Neutrophil (primary cell): ENCODE results near the gene IL32.

Experiments used
- H3K27ac ChIP-seq: fragments of 200-600 bp; sonication (generic); 2 replicates; pipeline ENCODE4 v1.5.1; 2016; ENCODE audit warnings: mild to moderate bottlenecking, moderate library complexity
- H3K27me3 ChIP-seq: fragments of 200-600 bp; sonication (generic); 2 replicates; pipeline ENCODE4 v1.6.0; 2016; ENCODE audit warnings: mild to moderate bottlenecking
- H3K36me3 ChIP-seq: fragments of 200-600 bp; sonication (generic); 2 replicates; pipeline ENCODE4 v1.5.1; 2017
- H3K4me1 ChIP-seq, 2 experiments: fragments of 200-600 bp in 1 of 2; sonication (generic) in 1 of 2; 1 replicate in 1 of 2; 2 replicates in 1 of 2; pipeline versions ENCODE4 v1.5.1 to v1.6.1; 2013 to 2016; ENCODE audit warnings: low read depth in 1 of 2, low read length in 1 of 2, mild to moderate bottlenecking in 1 of 2, moderate library complexity in 1 of 2; ENCODE audit not compliant: control insufficient read depth in 1 of 2, insufficient read depth in 1 of 2
- H3K4me3 ChIP-seq, 2 experiments: fragments of 200-600 bp in 1 of 2; sonication (generic) in 1 of 2; 1 replicate in 1 of 2; 2 replicates in 1 of 2; pipeline ENCODE4 v1.5.1; 2013 to 2016; ENCODE audit warnings: low read depth in 1 of 2, low read length in 1 of 2, mild to moderate bottlenecking in 1 of 2, moderate library complexity in 1 of 2
- H3K9me3 ChIP-seq: fragments of 200-600 bp; sonication (generic); 2 replicates; pipeline ENCODE4 v1.5.1; 2016
- TF ChIP-seq, protein P1 (sequence below): fragments of 200-600 bp; sonication (generic); IDR thresholded peaks from 2 replicates; pipeline ENCODE4 v1.5.1; 2016; ENCODE audit warnings: antibody characterized with exemption

The IL32 gene

DNA sequence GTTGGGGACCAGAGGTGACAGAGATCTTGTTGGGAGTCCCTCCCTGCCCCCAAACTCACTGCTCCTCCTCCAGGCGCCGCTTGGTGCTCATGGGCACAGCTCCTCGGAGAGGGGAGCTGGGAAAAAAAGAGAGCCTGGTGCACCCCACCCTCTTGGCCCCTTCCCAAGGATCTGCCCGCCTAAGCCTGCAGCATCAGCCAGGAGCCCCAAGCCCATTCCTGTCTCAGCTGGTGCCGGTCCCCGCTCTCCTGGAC is 42.1 kb upstream of the IL32 start:
- peak overlapping the region; percentile 90 for H3K27ac ChIP-seq
- TF ChIP-seq, protein P1, sequence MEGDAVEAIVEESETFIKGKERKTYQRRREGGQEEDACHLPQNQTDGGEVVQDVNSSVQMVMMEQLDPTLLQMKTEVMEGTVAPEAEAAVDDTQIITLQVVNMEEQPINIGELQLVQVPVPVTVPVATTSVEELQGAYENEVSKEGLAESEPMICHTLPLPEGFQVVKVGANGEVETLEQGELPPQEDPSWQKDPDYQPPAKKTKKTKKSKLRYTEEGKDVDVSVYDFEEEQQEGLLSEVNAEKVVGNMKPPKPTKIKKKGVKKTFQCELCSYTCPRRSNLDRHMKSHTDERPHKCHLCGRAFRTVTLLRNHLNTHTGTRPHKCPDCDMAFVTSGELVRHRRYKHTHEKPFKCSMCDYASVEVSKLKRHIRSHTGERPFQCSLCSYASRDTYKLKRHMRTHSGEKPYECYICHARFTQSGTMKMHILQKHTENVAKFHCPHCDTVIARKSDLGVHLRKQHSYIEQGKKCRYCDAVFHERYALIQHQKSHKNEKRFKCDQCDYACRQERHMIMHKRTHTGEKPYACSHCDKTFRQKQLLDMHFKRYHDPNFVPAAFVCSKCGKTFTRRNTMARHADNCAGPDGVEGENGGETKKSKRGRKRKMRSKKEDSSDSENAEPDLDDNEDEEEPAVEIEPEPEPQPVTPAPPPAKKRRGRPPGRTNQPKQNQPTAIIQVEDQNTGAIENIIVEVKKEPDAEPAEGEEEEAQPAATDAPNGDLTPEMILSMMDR = no peak
- peaks cover 14% of the 10 kb centered on the region for H3K36me3 ChIP-seq
- H3K9me3 ChIP-seq = no peaks in the 10 kb centered on the region
- peaks cover 54 to 70% of the 10 kb centered on the region in 2 experiments for H3K4me1 ChIP-seq
- H3K4me3 ChIP-seq = peak overlapping the region; percentile 74 to 95
- peaks cover 13% of the 10 kb centered on the region for H3K27me3 ChIP-seq

DNA sequence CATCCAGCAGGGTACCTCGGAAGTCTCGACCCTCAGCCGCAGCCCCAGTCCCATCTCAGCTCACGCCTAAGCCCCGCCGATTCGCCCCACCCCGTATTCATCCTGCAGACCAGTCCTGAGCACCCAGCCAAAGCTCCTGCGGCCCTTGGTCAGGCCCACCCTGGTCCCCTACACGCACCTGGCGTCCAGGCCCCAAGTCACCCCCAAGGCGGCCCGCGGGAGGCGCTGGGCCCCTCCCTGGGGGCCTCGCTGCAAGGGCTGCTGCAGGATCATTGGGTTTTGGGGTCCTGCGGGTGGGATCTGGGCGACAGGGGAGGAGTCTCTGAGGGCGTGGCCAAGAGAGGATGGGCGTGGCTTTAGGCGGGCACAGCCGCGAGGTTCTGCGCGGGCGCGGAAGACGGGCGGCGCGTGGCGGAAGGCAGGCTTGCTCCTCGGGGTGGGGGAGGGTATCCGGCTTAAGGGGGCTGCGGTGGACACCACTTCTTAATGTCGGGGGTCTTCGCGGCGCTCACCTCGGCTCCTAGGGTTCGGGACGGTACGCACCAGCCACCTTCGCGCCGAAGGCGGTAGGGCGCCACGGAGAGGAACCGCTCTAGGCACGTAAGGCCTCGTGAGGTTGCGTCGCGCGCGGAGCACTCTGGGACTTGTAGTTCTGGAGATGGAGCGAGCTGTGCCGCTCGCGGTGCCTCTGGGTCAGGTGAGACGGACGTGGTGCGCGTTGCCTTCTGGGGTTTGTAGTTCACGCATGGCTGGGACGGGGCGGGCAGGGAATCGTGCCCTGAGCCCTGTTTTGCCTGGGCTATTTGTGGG is 41.6 kb upstream of the IL32 start, which contains the start of the genes HCFC1R1 and THOC6:
HCFC1R1 (minus strand) TSS at position 274 of the 810 bp plus-strand sequence; CDS start at position 273, 1 bp downstream.
THOC6 (plus strand) TSS at position 367 of the 810 bp plus-strand sequence; CDS start at position 659, 292 bp downstream.
- H3K27me3 ChIP-seq = peaks cover 13% of the 10 kb centered on the region
- peak within 1 kb of the TSS; percentile 90 for H3K27ac ChIP-seq
- H3K36me3 ChIP-seq = peaks cover 14% of the 10 kb centered on the region
- TF ChIP-seq, protein P1 = peak; percentile 49
- peak within 1 kb of the TSS; percentile 74 to 95 for H3K4me3 ChIP-seq
- H3K9me3 ChIP-seq = no peaks in the 10 kb centered on the region
- peaks cover 57 to 70% of the 10 kb centered on the region in 2 experiments for H3K4me1 ChIP-seq

DNA sequence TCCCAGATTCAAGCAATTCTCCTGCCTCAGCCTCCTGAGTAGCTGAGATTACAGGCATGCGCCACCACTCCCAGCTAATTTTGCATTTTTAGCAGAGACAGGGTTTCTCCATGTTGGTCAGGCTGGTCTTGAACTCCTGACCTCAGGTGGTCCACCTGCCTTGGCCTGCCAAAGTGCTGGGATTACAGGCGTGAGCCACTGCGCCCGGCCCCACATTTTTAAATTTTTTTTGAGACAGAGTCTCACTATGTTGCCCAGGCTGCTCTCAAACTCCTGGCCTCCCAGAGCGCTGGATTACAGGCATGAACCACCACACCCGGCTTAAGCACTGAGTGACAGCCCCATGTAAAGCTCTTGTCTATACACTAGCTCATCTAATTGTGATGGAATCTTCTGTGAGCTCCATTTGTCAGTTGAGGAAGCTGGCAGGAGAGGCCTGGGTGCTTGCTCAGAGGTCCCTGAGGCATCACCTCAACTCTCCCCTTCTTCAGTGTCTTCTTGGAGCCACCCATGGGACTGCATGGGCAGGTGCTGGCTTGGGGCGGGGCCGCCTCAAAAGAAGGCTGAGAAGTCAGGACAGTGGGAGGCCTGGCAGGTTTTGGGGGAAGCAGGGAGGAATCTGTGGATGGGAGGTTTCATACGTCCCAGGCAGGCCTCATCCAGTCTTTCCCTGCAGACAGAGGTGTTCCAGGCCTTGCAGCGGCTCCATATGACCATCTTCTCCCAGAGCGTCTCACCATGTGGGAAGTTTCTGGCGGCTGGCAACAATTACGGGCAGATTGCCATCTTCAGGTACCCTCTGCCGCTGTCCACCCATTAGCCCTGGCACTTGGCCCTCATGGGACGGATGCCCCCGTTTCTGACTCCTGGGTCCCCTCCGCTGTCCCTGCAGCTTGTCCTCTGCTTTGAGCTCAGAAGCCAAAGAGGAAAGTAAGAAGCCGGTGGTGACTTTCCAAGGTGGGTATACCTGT is 40.1 kb upstream of the IL32 start:
- H3K36me3 ChIP-seq = peaks cover 14% of the 10 kb centered on the region
- H3K27me3 ChIP-seq = peaks cover 21% of the 10 kb centered on the region
- H3K9me3 ChIP-seq = no peaks in the 10 kb centered on the region
- TF ChIP-seq, protein P1 = no peak
- no peak overlapping the region for H3K27ac ChIP-seq
- H3K4me1 ChIP-seq = peaks cover 61 to 70% of the 10 kb centered on the region in 2 experiments
- H3K4me3 ChIP-seq = no peak overlapping the region

DNA sequence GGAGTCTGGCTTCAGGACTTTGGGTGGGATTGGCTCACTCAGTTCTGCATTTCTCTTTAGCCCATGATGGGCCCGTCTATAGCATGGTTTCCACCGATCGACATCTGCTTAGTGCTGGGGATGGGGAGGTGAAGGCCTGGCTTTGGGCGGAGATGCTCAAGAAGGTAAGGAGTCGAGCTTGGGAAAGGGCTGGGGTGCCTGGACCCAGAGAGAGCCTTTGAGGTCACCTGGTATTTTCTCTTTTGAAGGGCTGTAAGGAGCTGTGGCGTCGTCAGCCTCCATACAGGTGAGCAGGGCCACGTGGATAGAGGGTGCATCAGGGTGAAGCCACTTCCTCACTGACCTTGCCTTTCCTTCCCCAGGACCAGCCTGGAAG is 39.4 kb upstream of the IL32 start:
- peaks cover 58 to 73% of the 10 kb centered on the region in 2 experiments for H3K4me1 ChIP-seq
- H3K4me3 ChIP-seq = no peak overlapping the region
- no peak overlapping the region for H3K27ac ChIP-seq
- no peaks in the 10 kb centered on the region for H3K9me3 ChIP-seq
- H3K36me3 ChIP-seq = peaks cover 14% of the 10 kb centered on the region
- peaks cover 28% of the 10 kb centered on the region for H3K27me3 ChIP-seq
- TF ChIP-seq, protein P1 = no peak

DNA sequence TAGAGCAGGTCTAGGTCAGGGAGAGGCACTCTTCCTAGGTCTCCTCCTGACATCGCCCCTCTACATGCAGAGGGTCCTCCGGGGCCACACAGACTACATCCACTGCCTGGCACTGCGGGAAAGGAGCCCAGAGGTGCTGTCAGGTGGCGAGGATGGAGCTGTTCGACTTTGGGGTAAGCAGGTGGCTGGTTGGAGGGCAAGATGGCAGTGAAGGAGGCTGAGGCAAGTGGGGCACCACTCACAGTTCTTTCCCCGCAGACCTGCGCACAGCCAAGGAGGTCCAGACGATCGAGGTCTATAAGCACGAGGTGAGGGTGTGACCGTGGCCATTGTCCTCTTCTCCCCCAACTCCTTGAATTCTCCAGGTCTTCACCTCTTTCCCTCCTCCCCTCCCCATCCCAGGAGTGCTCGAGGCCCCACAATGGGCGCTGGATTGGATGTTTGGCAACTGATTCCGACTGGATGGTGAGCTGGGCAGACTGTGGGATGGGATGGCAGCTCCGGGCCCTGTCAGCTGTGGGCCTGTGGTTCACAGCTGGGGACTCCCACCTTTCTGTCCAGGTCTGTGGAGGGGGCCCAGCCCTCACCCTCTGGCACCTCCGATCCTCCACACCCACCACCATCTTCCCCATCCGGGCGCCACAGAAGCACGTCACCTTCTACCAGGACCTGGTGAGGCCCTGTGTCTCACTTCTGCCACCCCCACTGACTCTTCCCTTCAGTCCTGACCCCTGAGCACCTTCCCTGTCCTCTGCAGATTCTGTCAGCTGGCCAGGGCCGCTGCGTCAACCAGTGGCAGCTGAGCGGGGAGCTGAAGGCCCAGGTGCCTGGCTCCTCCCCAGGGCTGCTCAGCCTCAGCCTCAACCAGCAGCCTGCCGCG is 38.6 kb upstream of the IL32 start:
- TF ChIP-seq, protein P1 = no peak
- no peak overlapping the region for H3K4me3 ChIP-seq
- no peak overlapping the region for H3K27ac ChIP-seq
- H3K9me3 ChIP-seq = no peaks in the 10 kb centered on the region
- peaks cover 7% of the 10 kb centered on the region for H3K36me3 ChIP-seq
- H3K4me1 ChIP-seq = peaks cover 56 to 73% of the 10 kb centered on the region in 2 experiments
- H3K27me3 ChIP-seq = peaks cover 35% of the 10 kb centered on the region
